BE2C (cell line): Measurements from ENCODE around the gene ATP8A1.

Experiments used
- DNase-seq: peaks from one replicate; pipeline ENCODE4 v3.0.0-alpha.2; 2020
- H3K27me3 ChIP-seq: fragments of 250-450 bp; sonication (Bioruptor Pico); 2 replicates; pipeline ENCODE4 v1.5.1; 2020; ENCODE audit warnings: mild to moderate bottlenecking
- H3K36me3 ChIP-seq: fragments of 250-450 bp; sonication (Bioruptor Pico); 2 replicates; pipeline ENCODE4 v1.5.1; 2020; ENCODE audit warnings: mild to moderate bottlenecking
- H3K4me1 ChIP-seq: fragments of 250-450 bp; sonication (Bioruptor Pico); 2 replicates; pipeline ENCODE4 v1.5.1; 2020
- H3K4me3 ChIP-seq: 2 replicates; pipeline ENCODE4 v1.5.1; 2011; ENCODE audit warnings: low read depth, low read length
- H3K9me3 ChIP-seq: fragments of 250-450 bp; sonication (Bioruptor Pico); 2 replicates; pipeline ENCODE4 v1.5.1; 2020
- CTCF ChIP-seq: IDR thresholded peaks from 2 replicates; pipeline ENCODE4 v1.5.1; 2012; ENCODE audit warnings: mild to moderate bottlenecking, low read depth, low read length

Gene ATP8A1

DNA sequence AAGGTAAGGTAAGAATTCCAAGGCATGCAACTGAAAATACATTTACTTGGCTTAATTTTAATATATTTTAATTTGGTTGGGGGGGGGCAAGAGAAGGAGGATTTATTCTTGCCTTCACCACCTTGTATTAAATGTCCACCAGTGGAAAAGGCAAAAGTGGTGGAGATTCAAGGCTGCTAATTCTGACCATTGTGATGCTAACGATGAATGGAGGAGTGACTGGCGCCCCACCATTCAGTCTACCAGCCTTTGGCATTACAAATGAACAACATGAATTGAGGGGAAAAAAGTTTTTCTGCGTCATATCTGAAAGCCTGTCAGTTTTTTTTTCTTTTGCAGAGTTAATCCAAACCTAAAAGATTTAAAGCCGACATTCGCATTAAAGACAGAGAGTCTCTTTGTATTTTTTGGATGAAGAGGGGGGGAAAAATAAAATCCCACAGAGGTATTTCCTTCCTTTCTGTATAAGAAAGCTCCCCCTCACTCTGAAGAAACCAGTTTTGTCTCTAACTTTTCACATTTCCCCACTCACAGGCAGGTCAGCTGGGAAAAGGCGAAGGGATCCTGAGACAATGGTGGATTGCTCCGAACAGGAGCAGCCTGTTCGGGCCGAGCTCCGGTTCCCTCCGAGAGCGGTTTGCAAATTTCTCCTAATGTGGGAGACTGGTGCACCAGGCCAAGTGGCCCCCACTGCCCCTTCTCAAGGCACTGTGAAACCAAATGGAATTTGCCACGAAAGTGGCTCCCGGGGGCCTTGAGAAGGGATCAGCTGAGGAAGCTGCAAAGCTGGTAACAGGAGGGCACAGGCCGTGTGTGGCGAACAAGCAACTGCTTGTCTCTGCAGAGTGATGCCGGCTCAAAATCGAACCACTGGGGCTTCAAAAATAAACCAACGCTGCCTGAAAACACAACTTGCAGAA is 231.5 kb downstream of the ATP8A1 start:
- no peak for TF ChIP-seq CTCF
- no peak for DNase-seq
- Histone ChIP-seq H3K9me3 (no peaks in the 10 kb centered on the region), H3K36me3 (peaks cover 35% of the 10 kb centered on the region), H3K4me3 (no peak overlapping the region), H3K27me3 (no peaks in the 10 kb centered on the region), H3K4me1 (no peaks in the 10 kb centered on the region; the same call in 1 of the 2 replicates)

DNA sequence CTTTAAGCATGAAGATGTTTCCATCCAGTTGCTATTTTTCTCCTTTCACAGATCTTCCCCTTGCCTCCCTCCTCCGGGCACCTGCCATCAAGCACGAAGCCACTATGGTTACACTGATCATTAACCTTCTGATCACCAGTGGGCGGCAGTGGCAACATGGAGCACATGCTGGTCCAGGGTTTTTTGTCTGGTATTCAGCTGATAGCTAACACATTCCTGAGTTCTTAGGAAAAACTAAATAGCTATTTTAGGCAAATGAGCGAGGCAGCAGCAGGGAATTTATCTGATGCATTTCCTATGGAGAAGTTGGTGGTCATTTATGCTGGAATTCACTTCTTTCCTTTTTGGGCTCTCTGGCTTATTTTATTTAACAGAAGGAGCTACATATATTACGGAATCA is 236.8 kb downstream of the ATP8A1 start:
- Histone ChIP-seq H3K4me1 (no peaks in the 10 kb centered on the region; the same call in 1 of the 2 replicates), H3K27me3 (no peaks in the 10 kb centered on the region), H3K4me3 (no peak overlapping the region), H3K36me3 (peaks cover 28% of the 10 kb centered on the region), H3K9me3 (no peaks in the 10 kb centered on the region)
- no peak for DNase-seq
- TF ChIP-seq CTCF = no peak

DNA sequence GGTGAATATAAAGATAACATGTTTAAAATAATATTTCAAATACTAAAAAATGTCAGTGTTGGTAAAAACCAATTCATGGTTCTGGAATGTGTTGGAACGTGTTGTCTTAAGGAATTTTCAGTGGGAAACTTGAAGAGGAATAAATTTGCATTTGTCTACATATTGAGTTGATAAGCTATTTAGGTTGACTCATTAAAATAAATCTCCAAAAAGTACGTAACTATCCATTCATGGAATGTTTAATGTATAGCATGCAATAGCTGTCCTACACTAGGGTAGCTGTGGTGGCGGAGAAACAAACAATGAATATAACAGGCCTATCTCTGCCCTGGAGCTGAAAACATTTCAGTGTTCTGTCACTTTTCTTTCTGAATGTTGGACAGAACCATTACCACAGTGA is 239.4 kb downstream of the ATP8A1 start:
- Histone ChIP-seq H3K36me3 (peaks cover 35% of the 10 kb centered on the region), H3K27me3 (no peaks in the 10 kb centered on the region), H3K4me3 (no peak overlapping the region), H3K9me3 (no peaks in the 10 kb centered on the region), H3K4me1 (no peaks in the 10 kb centered on the region; the same call in 1 of the 2 replicates)
- no peak for TF ChIP-seq CTCF
- no peak for DNase-seq

GRCh38 chr4:42416017-42416416 is 240.9 kb downstream of the ATP8A1 start:
- H3K9me3 ChIP-seq = no peaks in the 10 kb centered on the region
- TF ChIP-seq CTCF = no peak
- no peaks in the 10 kb centered on the region for H3K27me3 ChIP-seq
- peaks cover 28% of the 10 kb centered on the region for H3K36me3 ChIP-seq
- DNase-seq = no peak
- no peak overlapping the region for H3K4me3 ChIP-seq
- H3K4me1 ChIP-seq = no peaks in the 10 kb centered on the region

GRCh38 chr4:42415281-42415680 is 241.6 kb downstream of the ATP8A1 start:
- no peaks in the 10 kb centered on the region for H3K4me1 ChIP-seq

More at GRCh38 chr4:42415281-42415680, 241.6 kb downstream of the ATP8A1 start:
- Histone ChIP-seq H3K4me3 (no peak overlapping the region), H3K9me3 (no peaks in the 10 kb centered on the region), H3K27me3 (no peaks in the 10 kb centered on the region), H3K36me3 (peaks cover 25% of the 10 kb centered on the region)
- DNase-seq = no peak
- no peak for TF ChIP-seq CTCF
